B cell (primary cell): ENCODE results near the gene TENM3. TPM values are rescaled to one million over a fixed set of nuclear protein-coding genes. Genes with fewer than 3 reads are reported as not detected.

Source experiments
- ATAC-seq: fragments of 200-7000 bp; cut with Tn5 transposase; one replicate; pipeline ENCODE4 v1.10.0; 2021; ENCODE audit warnings: low read depth, mild to moderate bottlenecking, moderate number of reproducible peaks, moderate library complexity
- CTCF ChIA-PET: fragments of 350-600 bp; sonication (Branson Sonifier 250); formaldehyde crosslinking; loops from one replicate; lab custom pipeline; 2021; ENCODE audit warnings: antibody characterized with exemption, inconsistent platforms; lab: Charles Lee
- POLR2A ChIA-PET: fragments of 350-600 bp; sonication (Branson Sonifier 250); formaldehyde crosslinking; loops from one replicate; lab custom pipeline; 2021; ENCODE audit warnings: antibody characterized with exemption; lab: Charles Lee
- DNase-seq: peaks from one replicate; pipeline ENCODE4 v3.0.0; 2013
- H2AFZ ChIP-seq: 2 replicates; pipeline ENCODE4 v1.6.1; 2012; ENCODE audit warnings: mild to moderate bottlenecking, low read depth, low read length; ENCODE audit not compliant: insufficient read depth, poor library complexity, severe bottlenecking
- H3K27ac ChIP-seq, 2 donors: 1 replicate in 1 of 2; 2 replicates in 1 of 2; pipeline ENCODE4 v1.5.1; 2012 to 2013; ENCODE audit warnings: low read length in 2 of 2, mild to moderate bottlenecking in 2 of 2, moderate library complexity in 1 of 2
- H3K27me3 ChIP-seq, 4 experiments: fragments of 200-600 bp in 1 of 4; sonication (generic) in 1 of 4; replicated peaks in 1 of 4; 1 replicate in 2 of 4; 2 replicates in 2 of 4; pipeline versions ENCODE4 v1.6.1 to v1.7.0; 2013 to 2016; ENCODE audit warnings: low read length in 3 of 4, mild to moderate bottlenecking in 2 of 4, mixed read lengths in 1 of 4, moderate library complexity in 1 of 4; ENCODE audit not compliant: insufficient read depth in 4 of 4, control insufficient read depth in 3 of 4; ENCODE audit errors: control extremely low read depth in 1 of 4
- H3K36me3 ChIP-seq, 2 experiments: replicated peaks in 1 of 2; 1 replicate in 1 of 2; 2 replicates in 1 of 2; pipeline versions ENCODE4 v1.6.1 to v1.7.1; 2013; ENCODE audit warnings: low read length in 1 of 2; ENCODE audit not compliant: insufficient read depth in 2 of 2, control insufficient read depth in 1 of 2; ENCODE audit errors: control extremely low read depth in 1 of 2, extremely low read depth in 1 of 2
- H3K4me1 ChIP-seq, 2 donors: fragments of 200-600 bp in 1 of 2; sonication (generic) in 1 of 2; 1 replicate in 1 of 2; 2 replicates in 1 of 2; pipeline versions ENCODE4 v1.5.1 to v1.6.1; 2013 to 2017; ENCODE audit warnings: low read length in 2 of 2; ENCODE audit not compliant: control insufficient read depth in 2 of 2, insufficient read depth in 2 of 2
- H3K4me2 ChIP-seq: replicated peaks from 2 replicates; pipeline ENCODE3; 2012; ENCODE audit warnings: mild to moderate bottlenecking, low read depth, low read length; ENCODE audit not compliant: poor library complexity, severe bottlenecking
- H3K4me3 ChIP-seq, 5 experiments: fragments of 200-600 bp in 1 of 5; sonication (generic) in 1 of 5; 1 replicate in 3 of 5; 2 replicates in 2 of 5; pipeline versions ENCODE4 v1.5.1 to v1.7.0; 2011 to 2016; ENCODE audit warnings: low read length in 4 of 5, mild to moderate bottlenecking in 4 of 5, low read depth in 2 of 5, control low read depth in 1 of 5, moderate library complexity in 1 of 5; ENCODE audit not compliant: insufficient read depth in 1 of 5; ENCODE audit errors: control extremely low read depth in 1 of 5, extremely low read depth in 1 of 5
- H3K79me2 ChIP-seq: fragments of 200-600 bp; sonication (generic); one replicate; pipeline ENCODE4 v1.6.0; 2016; ENCODE audit warnings: low read length; ENCODE audit not compliant: control insufficient read depth, insufficient read depth
- H3K9ac ChIP-seq: fragments of 200-600 bp; sonication (generic); 2 replicates; pipeline ENCODE4 v1.6.1; 2017; ENCODE audit warnings: mild to moderate bottlenecking, low read length, moderate library complexity
- H3K9me3 ChIP-seq, 3 donors: one replicate each; pipeline versions ENCODE4 v1.6.1 to v1.7.1; 2013; ENCODE audit warnings: low read length in 2 of 3; ENCODE audit not compliant: control insufficient read depth in 2 of 3, insufficient read depth in 1 of 3; ENCODE audit errors: control extremely low read depth in 1 of 3
- H4K20me1 ChIP-seq: 2 replicates; pipeline ENCODE4 v1.6.0; 2012; ENCODE audit warnings: mild to moderate bottlenecking, low read length; ENCODE audit not compliant: insufficient read depth, control insufficient read depth, poor library complexity, severe bottlenecking
- H3K27ac Mint-ChIP-seq: one replicate; pipeline ENCODE4 v1.8.0; 2021; ENCODE audit warnings: mixed read lengths
- H3K27me3 Mint-ChIP-seq: one replicate; pipeline ENCODE4 v1.8.0; 2021; ENCODE audit warnings: mixed read lengths
- H3K4me1 Mint-ChIP-seq: one replicate; pipeline ENCODE4 v1.8.0; 2021; ENCODE audit warnings: mixed read lengths
- H3K4me3 Mint-ChIP-seq: one replicate; pipeline ENCODE4 v1.8.0; 2021; ENCODE audit warnings: mixed read lengths
- H3K9me3 Mint-ChIP-seq: one replicate; pipeline ENCODE4 v1.8.0; 2022; ENCODE audit warnings: mixed read lengths; ENCODE audit not compliant: insufficient read depth
- CTCF ChIP-seq: fragments of 200-600 bp; IDR thresholded peaks from one replicate; pipeline ENCODE4 v1.8.0; 2022; ENCODE audit warnings: antibody characterized with exemption, mild to moderate bottlenecking
- EZH2 ChIP-seq: IDR thresholded peaks from 2 replicates; pipeline ENCODE4 v1.6.1; 2012; ENCODE audit warnings: borderline replicate concordance, low read depth, mild to moderate bottlenecking, moderate library complexity, low read length; ENCODE audit not compliant: insufficient read depth, poor library complexity, severe bottlenecking
- WGBS: methylation state at CpG from one replicate; pipeline ENCODE4 v1.1.5; 2013; ENCODE audit warnings: missing lambda C conversion rate; ENCODE audit not compliant: insufficient coverage; 5-methylcytosine and 5-hydroxymethylcytosine counted together
- intact Hi-C: fragments of 100-400 bp; cut with micrococcal nuclease; formaldehyde crosslinking; loops from one replicate; pipeline ENCODE4 v1.10.0; 2022
- polyA plus RNA-seq: library from polyadenylated mRNA; depleted of rRNA; stranded (reverse); fragments of >200 nt; gene quantifications from 2 replicates; pipeline ENCODE4 v1.2.3, GENCODE V29; 2012
- total RNA-seq, 2 donors: library from RNA; stranded (reverse); fragments of 120-200 nt in 1 of 2; gene quantifications; 1 replicate in 1 of 2; 2 replicates in 1 of 2; pipeline versions ENCODE4 v1.2.3 to v1.2.4, GENCODE V29; 2013 to 2022

The TENM3 gene
- total and polyA plus RNA-seq, 2 donors (not counting 1 experiment from before 2014, with no cell fraction given): not detected

- CTCF ChIA-PET: no interaction called here
- Histone ChIP-seq H3K4me1 (no peaks in the 10 kb centered on the region), H3K4me2 (no peak overlapping the region), H3K27me3 (peaks cover 0 to 3% (median 0%) of the 10 kb centered on the region in 4 experiments), H3K4me3 (no peak overlapping the region), H3K9ac (no peak overlapping the region), H3K36me3 (no peaks in the 10 kb centered on the region), H3K79me2 (no peaks in the 10 kb centered on the region), H3K9me3 (no peaks in the 10 kb centered on the region), H3K27ac (no peak overlapping the region), H2AFZ (no peak overlapping the region), H4K20me1 (no peaks in the 10 kb centered on the region)
- POLR2A ChIA-PET: no interaction called here
- Mint-ChIP-seq H3K4me1 (no peaks in the 10 kb centered on the region), H3K9me3 (no peaks in the 10 kb centered on the region), H3K4me3 (no peak overlapping the region), H3K27ac (no peak overlapping the region), H3K27me3 (peaks cover 8% of the 10 kb centered on the region)
- intact Hi-C loops: no loop called here
- 100% methylated on average over 1 of the region's 3 CpGs for WGBS
- DNase-seq: no peak
- TF ChIP-seq CTCF (no peak), EZH2 (no peak)
- no peak for ATAC-seq
These were observed 397.3 kb downstream of the TENM3 start for GRCh38 chr4:182640491-182640890.

- H3K4me1 Mint-ChIP-seq: no peaks in the 10 kb centered on the region
- Histone ChIP-seq H3K9ac (no peak overlapping the region), H4K20me1 (no peaks in the 10 kb centered on the region), H3K27ac (no peak overlapping the region), H3K27me3 (peaks cover 0 to 3% (median 0%) of the 10 kb centered on the region in 4 experiments), H2AFZ (no peak overlapping the region), H3K4me2 (no peak overlapping the region), H3K4me1 (no peaks in the 10 kb centered on the region), H3K4me3 (no peak overlapping the region), H3K36me3 (no peaks in the 10 kb centered on the region), H3K79me2 (no peaks in the 10 kb centered on the region), H3K9me3 (no peaks in the 10 kb centered on the region)
- no peak overlapping the region for H3K27ac Mint-ChIP-seq
- no peak for DNase-seq
- TF ChIP-seq CTCF: no peak
- TF ChIP-seq EZH2: no peak
- ATAC-seq: no peak
- WGBS: 79% methylated on average over 4 of the region's 8 CpGs
- intact Hi-C loops: no loop called here
- ChIA-PET POLR2A (no interaction called here), CTCF (no interaction called here)
- no peak overlapping the region for H3K4me3 Mint-ChIP-seq
- H3K9me3 Mint-ChIP-seq: no peaks in the 10 kb centered on the region
- peaks cover 8% of the 10 kb centered on the region for H3K27me3 Mint-ChIP-seq
These were observed 397.7 kb downstream of the TENM3 start for GRCh38 chr4:182640932-182641331.
